H1 (cell line): ENCODE data around the gene FGF14. TPM values are rescaled to one million over a fixed set of nuclear protein-coding genes. Genes with fewer than 3 reads are reported as not detected.

Source experiments
- CTCF ChIA-PET: fragments of 300-600 bp; sonication (Branson Sonifier 250); formaldehyde crosslinking; loops from one replicate; lab custom pipeline; 2021; ENCODE audit not compliant: partially characterized antibody; lab: Charles Lee
- POLR2A ChIA-PET: fragments of 300-600 bp; sonication (Branson Sonifier 250); formaldehyde crosslinking; loops from one replicate; lab custom pipeline; 2021; ENCODE audit warnings: inconsistent platforms; ENCODE audit not compliant: partially characterized antibody; lab: Charles Lee
- DNase-seq, 2 experiments: peaks; one replicate each; pipeline versions ENCODE4 v3.0.0 to v3.0.0-alpha.2; 2010 to 2022; ENCODE audit warnings: low spot score in 2 of 2, low read depth in 1 of 2, mixed read lengths in 1 of 2
- FAIRE-seq: peaks from 2 replicates; lab custom pipeline; 2011; peaks lifted over from hg19 to GRCh38; lab: Jason Lieb, UNC
- H2AFZ ChIP-seq: 2 replicates; pipeline ENCODE4 v1.8.1; 2012; ENCODE audit warnings: low read length, inconsistent platforms
- H2AK5ac ChIP-seq: 2 replicates; pipeline ENCODE4 v1.6.1; 2013; ENCODE audit warnings: low read depth, low read length
- H2BK120ac ChIP-seq: replicated peaks from 2 replicates; pipeline ENCODE3; 2013; ENCODE audit warnings: low read depth, low read length, inconsistent platforms
- H2BK12ac ChIP-seq: 2 replicates; pipeline ENCODE4 v1.6.1; 2013; ENCODE audit warnings: low read depth, low read length
- H2BK15ac ChIP-seq: 2 replicates; pipeline ENCODE4 v1.6.1; 2013; ENCODE audit warnings: low read length
- H2BK20ac ChIP-seq: 2 replicates; pipeline ENCODE4 v1.6.1; 2013; ENCODE audit warnings: low read length
- H2BK5ac ChIP-seq: 2 replicates; pipeline ENCODE4 v1.6.1; 2013; ENCODE audit warnings: low read depth, low read length
- H3K14ac ChIP-seq: 2 replicates; pipeline ENCODE4 v1.6.1; 2013; ENCODE audit warnings: inconsistent platforms; ENCODE audit not compliant: insufficient read length
- H3K18ac ChIP-seq: 2 replicates; pipeline ENCODE4 v1.6.1; 2013; ENCODE audit warnings: low read length; ENCODE audit errors: extremely low read depth
- H3K23ac ChIP-seq: 2 replicates; pipeline ENCODE4 v1.6.1; 2013; ENCODE audit warnings: inconsistent platforms; ENCODE audit not compliant: insufficient read length
- H3K23me2 ChIP-seq: 2 replicates; pipeline ENCODE4 v1.6.1; 2013; ENCODE audit warnings: low read depth, low read length
- H3K27ac ChIP-seq: 2 replicates; pipeline ENCODE4 v1.6.1; 2011; ENCODE audit warnings: low read depth, low read length, inconsistent platforms
- H3K27me3 ChIP-seq, 4 experiments: replicated peaks in 1 of 4; 1 replicate in 1 of 4; 2 replicates in 3 of 4; pipeline versions ENCODE4 v1.6.1 to v1.8.1; 2011 to 2013; ENCODE audit warnings: low read length in 3 of 4, mild to moderate bottlenecking in 3 of 4, inconsistent platforms in 2 of 4, mixed read lengths in 2 of 4, moderate library complexity in 1 of 4; ENCODE audit not compliant: control insufficient read depth in 3 of 4, insufficient read depth in 3 of 4; ENCODE audit errors: extremely low read depth in 1 of 4
- H3K36me3 ChIP-seq, 4 experiments: 2 replicates each; pipeline versions ENCODE4 v1.6.1 to v1.8.1; 2011 to 2013; ENCODE audit warnings: mild to moderate bottlenecking in 4 of 4, low read length in 3 of 4, moderate library complexity in 2 of 4, control low read depth in 1 of 4, inconsistent platforms in 1 of 4; ENCODE audit not compliant: insufficient read depth in 4 of 4, control insufficient read depth in 2 of 4
- H3K4ac ChIP-seq: replicated peaks from 2 replicates; pipeline ENCODE3; 2013; ENCODE audit warnings: low read length, low read depth, mixed read lengths, inconsistent platforms; ENCODE audit not compliant: insufficient read length
- H3K4me1 ChIP-seq, 4 experiments: replicated peaks in 1 of 4; 1 replicate in 1 of 4; 2 replicates in 3 of 4; pipeline versions ENCODE4 v1.6.1 to v1.8.1; 2011 to 2013; ENCODE audit warnings: low read length in 3 of 4, inconsistent platforms in 2 of 4, mixed read lengths in 1 of 4; ENCODE audit not compliant: insufficient read depth in 4 of 4, control insufficient read depth in 3 of 4
- H3K4me2 ChIP-seq, 2 experiments: 2 replicates each; pipeline versions ENCODE4 v1.6.1 to v1.8.1; 2011 to 2013; ENCODE audit warnings: low read depth in 2 of 2, low read length in 2 of 2, control low read depth in 1 of 2, inconsistent platforms in 1 of 2, mild to moderate bottlenecking in 1 of 2; ENCODE audit not compliant: insufficient read depth in 1 of 2
- H3K4me3 ChIP-seq, 4 experiments: fragments of 200-600, 300-600 bp in 1 of 4; sonication (generic), shearing (Covaris generic), sonication (Bioruptor Twin) in 1 of 4; 2 replicates each; pipeline versions ENCODE4 v1.5.1 to v1.8.1; 2011 to 2016; ENCODE audit warnings: low read length in 4 of 4, low read depth in 3 of 4, control low read depth in 2 of 4, inconsistent platforms in 2 of 4, mild to moderate bottlenecking in 2 of 4, mixed read lengths in 1 of 4, moderate library complexity in 1 of 4; ENCODE audit not compliant: insufficient read depth in 2 of 4; ENCODE audit errors: extremely low read depth in 1 of 4
- H3K56ac ChIP-seq: replicated peaks from 2 replicates; pipeline ENCODE3; 2013; ENCODE audit warnings: low read depth, mild to moderate bottlenecking, mixed read lengths, low read length, inconsistent platforms; ENCODE audit not compliant: insufficient read length
- H3K79me1 ChIP-seq: 2 replicates; pipeline ENCODE4 v1.6.1; 2013; ENCODE audit warnings: low read depth, low read length, control low read depth
- H3K79me2 ChIP-seq, 2 experiments: 2 replicates each; pipeline versions ENCODE4 v1.6.1 to v1.8.1; 2012 to 2013; ENCODE audit warnings: low read length in 2 of 2, mild to moderate bottlenecking in 2 of 2, inconsistent platforms in 1 of 2; ENCODE audit not compliant: insufficient read depth in 2 of 2, control insufficient read depth in 1 of 2
- H3K9ac ChIP-seq, 4 experiments: replicated peaks in 1 of 4; 1 replicate in 1 of 4; 2 replicates in 3 of 4; pipeline versions ENCODE4 v1.6.1 to v1.8.1; 2011 to 2013; ENCODE audit warnings: low read depth in 3 of 4, low read length in 3 of 4, control low read depth in 2 of 4, mild to moderate bottlenecking in 2 of 4, moderate library complexity in 2 of 4, inconsistent platforms in 1 of 4; ENCODE audit errors: extremely low read depth in 1 of 4
- H3K9me3 ChIP-seq, 2 experiments: 2 replicates each; pipeline versions ENCODE4 v1.6.1 to v1.8.1; 2012 to 2013; ENCODE audit warnings: mild to moderate bottlenecking in 2 of 2, moderate library complexity in 2 of 2, control low read depth in 1 of 2, inconsistent platforms in 1 of 2, low read depth in 1 of 2, low read length in 1 of 2, mixed read lengths in 1 of 2; ENCODE audit not compliant: insufficient read depth in 2 of 2
- H4K20me1 ChIP-seq, 2 experiments: replicated peaks in 1 of 2; 2 replicates each; pipeline versions ENCODE3 to v1.8.1; 2011 to 2013; ENCODE audit warnings: inconsistent platforms in 2 of 2, low read length in 2 of 2, mild to moderate bottlenecking in 1 of 2; ENCODE audit not compliant: insufficient read depth in 2 of 2, control insufficient read depth in 1 of 2
- H4K5ac ChIP-seq: 2 replicates; pipeline ENCODE4 v1.6.1; 2013; ENCODE audit warnings: low read length, low read depth, mixed read lengths, inconsistent platforms; ENCODE audit not compliant: insufficient read length
- H4K8ac ChIP-seq: 2 replicates; pipeline ENCODE4 v1.8.0; 2013; ENCODE audit warnings: mild to moderate bottlenecking, moderate library complexity, low read length, inconsistent platforms; ENCODE audit not compliant: insufficient read depth; ENCODE audit errors: extremely low read depth
- H4K91ac ChIP-seq: replicated peaks from 2 replicates; pipeline ENCODE3; 2013; ENCODE audit warnings: low read length, mixed read lengths, inconsistent platforms; ENCODE audit not compliant: insufficient read length
- ASH2L ChIP-seq: fragments of 200-600, 300-600 bp; sonication (generic); IDR thresholded peaks from one replicate; pipeline ENCODE4 v1.7.1; 2017; ENCODE audit warnings: low read length
- BRCA1 ChIP-seq: IDR thresholded peaks from 2 replicates; pipeline ENCODE4 v1.6.1; 2012; ENCODE audit warnings: low read depth, low read length, improper control_type of control experiment
- CBX5 ChIP-seq: fragments of 300-800, 300-1000 bp; sonication (generic); IDR thresholded peaks from 2 replicates; pipeline ENCODE4 v1.7.1; 2016; ENCODE audit warnings: antibody characterized with exemption, low read length, low read depth
- CBX8 ChIP-seq: fragments of 300-800, 300-1000 bp; sonication (generic); IDR thresholded peaks from 2 replicates; pipeline ENCODE4 v1.7.1; 2016; ENCODE audit warnings: low read depth, low read length, borderline replicate concordance
- EGR1 ChIP-seq: IDR thresholded peaks from 2 replicates; pipeline ENCODE4 v1.6.1; 2011; ENCODE audit warnings: low read depth, low read length, borderline replicate concordance
- EZH2 ChIP-seq: fragments of 200-600 bp; sonication (generic); IDR thresholded peaks from 2 replicates; pipeline ENCODE4 v1.7.1; 2012; ENCODE audit warnings: low read depth, mild to moderate bottlenecking, moderate library complexity, low read length, inconsistent platforms; ENCODE audit not compliant: severe bottlenecking
- FOSL1 ChIP-seq: IDR thresholded peaks from 2 replicates; pipeline ENCODE4 v1.6.1; 2011; ENCODE audit warnings: mild to moderate bottlenecking, low read depth, low read length, moderate library complexity; ENCODE audit not compliant: insufficient read depth
- GTF2F1 ChIP-seq: IDR thresholded peaks from 2 replicates; pipeline ENCODE4 v1.6.1; 2012; ENCODE audit warnings: low read depth, low read length, improper control_type of control experiment, borderline replicate concordance
- HDAC6 ChIP-seq: IDR thresholded peaks from one replicate; pipeline ENCODE4 v1.7.1; 2012; ENCODE audit warnings: low read depth, mild to moderate bottlenecking, inconsistent platforms, low read length, moderate library complexity
- JUN ChIP-seq: IDR thresholded peaks from 2 replicates; pipeline ENCODE4 v1.6.1; 2011; ENCODE audit warnings: low read depth, mild to moderate bottlenecking, improper control_type of control experiment, low read length
- KDM4A ChIP-seq: IDR thresholded peaks from one replicate; pipeline ENCODE4 v1.7.1; 2012; ENCODE audit warnings: low read depth, mild to moderate bottlenecking, moderate library complexity, low read length, inconsistent platforms; ENCODE audit not compliant: severe bottlenecking
- RBBP5 ChIP-seq: IDR thresholded peaks from 2 replicates; pipeline ENCODE4 v1.7.1; 2012; ENCODE audit warnings: low read depth, mild to moderate bottlenecking, inconsistent platforms, low read length, moderate library complexity, borderline replicate concordance
- SIRT6 ChIP-seq: IDR thresholded peaks from one replicate; pipeline ENCODE4 v1.7.1; 2012; ENCODE audit warnings: low read length, inconsistent platforms
- SP4 ChIP-seq: IDR thresholded peaks from 2 replicates; pipeline ENCODE4 v1.6.1; 2012; ENCODE audit warnings: low read length, inconsistent platforms
- SRF ChIP-seq: IDR thresholded peaks from 2 replicates; pipeline ENCODE4 v1.6.1; 2011; ENCODE audit warnings: mild to moderate bottlenecking, low read depth, low read length, moderate library complexity
- TAF7 ChIP-seq: optimal IDR thresholded peaks from 2 replicates; pipeline ENCODE3; 2011; ENCODE audit warnings: low read depth, mild to moderate bottlenecking, inconsistent platforms, low read length, moderate library complexity, borderline replicate concordance
- WGBS, 2 experiments: shearing (Covaris generic) in 1 of 2; methylation state at CpG; one replicate each; pipeline versions ENCODE4 v1.1.6 to v1.1.7; 2013 to 2015; ENCODE audit warnings: low lambda C conversion rate in 2 of 2, mixed read lengths in 2 of 2, inconsistent platforms in 1 of 2, low coverage in 1 of 2, missing lambda C conversion rate in 1 of 2; ENCODE audit not compliant: insufficient replicate concordance in 2 of 2, insufficient coverage in 1 of 2, insufficient read length in 1 of 2; ENCODE audit errors: extremely low coverage in 1 of 2, missing lambda C conversion rate in 1 of 2; 5-methylcytosine and 5-hydroxymethylcytosine counted together
- polyA plus RNA-seq, 7 experiments: library from polyadenylated mRNA; depleted of rRNA in 3 of 7; stranded (reverse) in 5 of 7; unstranded in 2 of 7; fragments of >200 nt in 5 of 7; fragments of 200-250 nt in 2 of 7; gene quantifications; 1 replicate in 5 of 7; 2 replicates in 1 of 7; 4 replicates in 1 of 7; pipeline versions ENCODE4 v1.2.1 to v1.2.3, GENCODE V29; 2011 to 2013; ENCODE audit warnings: missing spikeins in 2 of 7, mixed read lengths in 2 of 7
- total RNA-seq: library from RNA; stranded (reverse); fragmentation: NEBNext Ultra II Directional; extraction: Animal tissue kit (Norgen Biotek cat#: 25700); gene quantifications from 2 replicates; pipeline ENCODE4 v1.2.1, GENCODE V29; 2021

Gene FGF14
- total and polyA plus RNA-seq, 2 of the 8 experiments (the other 6 are each of a cell fraction or from before 2014, with no cell fraction given), result 0.05 to 0.58 TPM

DNA sequence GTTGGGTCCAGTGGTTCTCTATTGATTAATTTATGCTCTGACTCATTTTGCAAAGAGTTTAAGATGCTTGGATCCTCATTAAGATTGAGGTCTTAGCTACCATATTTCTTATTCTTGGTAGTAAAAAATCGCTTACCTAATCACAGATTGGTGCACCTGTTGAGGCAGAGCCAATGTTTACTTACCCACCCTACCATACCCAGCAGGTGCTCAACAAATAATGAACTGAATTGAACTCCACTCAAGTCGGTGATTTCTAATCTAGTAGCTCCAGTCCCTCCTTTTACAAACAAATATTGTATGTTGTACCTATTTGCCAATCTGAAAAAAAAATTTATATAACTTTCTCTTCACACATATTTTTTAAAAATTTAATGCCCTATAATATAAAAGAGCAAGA is 361.0 kb downstream of the FGF14 start:
- H2BK20ac ChIP-seq, result no peak overlapping the region
- no peak overlapping the region for H2AK5ac ChIP-seq
- no peaks in the 10 kb centered on the region for H3K79me2 ChIP-seq
- H3K27me3 ChIP-seq, result no peaks in the 10 kb centered on the region
- ChIA-PET POLR2A (no interaction called here), CTCF (interaction anchor here (0.7 to 1.3 kb wide), 2 partner anchors 10 to 33 kb away, joined by 3 read pairs; no protein-coding TSS in a partner anchor)
- H3K4me2 ChIP-seq, result no peak overlapping the region
- H4K91ac ChIP-seq, result no peak overlapping the region
- no peak overlapping the region for H2BK12ac ChIP-seq
- no peak overlapping the region for H2AFZ ChIP-seq
- no peaks in the 10 kb centered on the region for H4K20me1 ChIP-seq
- DNase-seq (no peak), FAIRE-seq (no peak)
- no peaks in the 10 kb centered on the region for H3K36me3 ChIP-seq
- no peak overlapping the region for H4K5ac ChIP-seq
- WGBS, 2 experiments, result 86% methylated on average over 2 of the region's 2 CpGs; no CpG with 5 or more reads in 1 of the 2 experiments
- H3K56ac ChIP-seq, result no peak overlapping the region
- H3K4me1 ChIP-seq, result no peaks in the 10 kb centered on the region
- H3K23me2 ChIP-seq, result no peaks in the 10 kb centered on the region
- H3K14ac ChIP-seq, result no peak overlapping the region
- no peak overlapping the region for H3K4me3 ChIP-seq
- no peak overlapping the region for H3K9ac ChIP-seq
- H2BK5ac ChIP-seq, result no peak overlapping the region
- no peak overlapping the region for H3K4ac ChIP-seq
- H3K79me1 ChIP-seq, result no peaks in the 10 kb centered on the region
- H3K27ac ChIP-seq, result no peak overlapping the region
- H2BK120ac ChIP-seq, result no peak overlapping the region
- no peaks in the 10 kb centered on the region for H3K9me3 ChIP-seq
- no peak overlapping the region for H2BK15ac ChIP-seq
- H3K23ac ChIP-seq, result no peak overlapping the region
- H3K18ac ChIP-seq, result no peak overlapping the region
- H4K8ac ChIP-seq, result no peak overlapping the region
- TF ChIP-seq HDAC6, result no peak
- TF ChIP-seq CBX8, result no peak
- TF ChIP-seq RBBP5, result no peak
- TF ChIP-seq TAF7, result no peak
- TF ChIP-seq EGR1, result no peak
- no peak for TF ChIP-seq SIRT6
- TF ChIP-seq SRF, result no peak
- no peak for TF ChIP-seq ASH2L
- no peak for TF ChIP-seq CBX5
- no peak for TF ChIP-seq BRCA1
- no peak for TF ChIP-seq KDM4A
- TF ChIP-seq FOSL1, result no peak
- no peak for TF ChIP-seq GTF2F1
- no peak for TF ChIP-seq EZH2
- TF ChIP-seq SP4, result no peak
- no peak for TF ChIP-seq JUN
